ENCODE results near the gene ATF7.
"Not testable (repeated sequence)": the region's sequence is repeated elsewhere in the genome, so short reads cannot be mapped to it uniquely, and the experiment has no call there.

ATF7 gene

DNA sequence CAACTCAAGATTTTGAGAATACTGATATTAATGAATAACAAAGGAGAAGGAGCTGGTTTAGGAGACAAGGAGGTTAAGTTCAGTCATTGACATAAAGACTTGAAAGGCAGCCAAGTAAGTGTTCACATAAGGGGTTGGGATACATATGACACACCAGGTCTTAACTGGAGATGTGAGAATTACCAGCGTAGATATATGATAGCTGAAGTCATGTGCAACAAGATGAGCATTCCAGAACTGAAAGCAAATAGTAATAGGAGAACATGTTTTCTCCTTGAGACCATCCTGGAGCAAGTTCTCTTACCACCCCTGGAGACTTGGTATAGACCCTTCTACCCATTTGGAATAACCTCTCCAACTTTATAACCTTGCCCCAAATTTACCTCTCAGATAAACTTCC is 75.6 kb downstream of the ATF7 start (continued):
- TF ChIP-seq SP7 (tag by site-specific recombination; IDR thresholded peaks at IDR 0.05) = no peak
- no peak for TF ChIP-seq HIC1 (tag by site-specific recombination; IDR thresholded peaks at IDR 0.05)
- no peak for TF ChIP-seq ZNF37A (tag by site-specific recombination; IDR thresholded peaks at IDR 0.05)

GRCh38 chr12:53550131-53550530 is 76.1 kb downstream of the ATF7 start:
- POLR2A ChIA-PET = not testable (repeated sequence)
- TF ChIP-seq ZNF654 (tag by site-specific recombination; IDR thresholded peaks at IDR 0.05; ENCODE audit: low read depth) = peak; percentile 60
- 0 out of 2 replicates have a peak, but pooled peaks have one; percentile 68 for TF ChIP-seq ZNF138 (tag by site-specific recombination; IDR thresholded peaks at IDR 0.05; ENCODE audit: borderline replicate concordance)
- peak; percentile 97 for TF ChIP-seq ZNF518A (tag by site-specific recombination; conservative IDR thresholded peaks at IDR 0.05; ENCODE audit: low read depth)
- peak; percentile 64; the same call in 1 of the 2 replicates for TF ChIP-seq ZNF202 (tag by site-specific recombination; IDR thresholded peaks at IDR 0.05; ENCODE audit: borderline replicate concordance)
- peak; percentile 37; the same call in 1 of the 2 replicates for TF ChIP-seq ZNF121 (tag by site-specific recombination; IDR thresholded peaks at IDR 0.05)
- TF ChIP-seq, protein P1, sequence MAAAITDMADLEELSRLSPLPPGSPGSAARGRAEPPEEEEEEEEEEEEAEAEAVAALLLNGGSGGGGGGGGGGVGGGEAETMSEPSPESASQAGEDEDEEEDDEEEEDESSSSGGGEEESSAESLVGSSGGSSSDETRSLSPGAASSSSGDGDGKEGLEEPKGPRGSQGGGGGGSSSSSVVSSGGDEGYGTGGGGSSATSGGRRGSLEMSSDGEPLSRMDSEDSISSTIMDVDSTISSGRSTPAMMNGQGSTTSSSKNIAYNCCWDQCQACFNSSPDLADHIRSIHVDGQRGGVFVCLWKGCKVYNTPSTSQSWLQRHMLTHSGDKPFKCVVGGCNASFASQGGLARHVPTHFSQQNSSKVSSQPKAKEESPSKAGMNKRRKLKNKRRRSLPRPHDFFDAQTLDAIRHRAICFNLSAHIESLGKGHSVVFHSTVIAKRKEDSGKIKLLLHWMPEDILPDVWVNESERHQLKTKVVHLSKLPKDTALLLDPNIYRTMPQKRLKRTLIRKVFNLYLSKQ (tag by site-specific recombination; IDR thresholded peaks at IDR 0.05; ENCODE audit: borderline replicate concordance) = peak; percentile 93
- 0 out of 2 replicates have a peak, but pooled peaks have one; percentile 17 for TF ChIP-seq ZNF341 (tag by site-specific recombination; IDR thresholded peaks at IDR 0.05; ENCODE audit: low read depth)
- peak; percentile 68 for TF ChIP-seq ZNF629 (tag by site-specific recombination; IDR thresholded peaks at IDR 0.05)
- peak; percentile 72; the same call in 1 of the 2 replicates for TF ChIP-seq ZFP37 (tag by site-specific recombination; IDR thresholded peaks at IDR 0.05)
- peak; percentile 87; the same call in 1 of the 2 replicates for TF ChIP-seq ZNF292 (tag by site-specific recombination; IDR thresholded peaks at IDR 0.05; ENCODE audit: borderline replicate concordance, low read depth)
- TF ChIP-seq ZNF266 (tag by site-specific recombination; IDR thresholded peaks at IDR 0.05; ENCODE audit: low read depth) = peak; percentile 86
- TF ChIP-seq ZNF354C (tag by site-specific recombination; IDR thresholded peaks at IDR 0.05; ENCODE audit: borderline replicate concordance, low read depth) = peak; percentile 83
- TF ChIP-seq MZF1 (tag by site-specific recombination; IDR thresholded peaks at IDR 0.05; ENCODE audit: borderline replicate concordance) = peak; percentile 29; the same call in 1 of the 2 replicates
- TF ChIP-seq ZNF433 (tag by site-specific recombination; IDR thresholded peaks at IDR 0.05; ENCODE audit: low read depth) = peak; percentile 88
- TF ChIP-seq, protein P2, sequence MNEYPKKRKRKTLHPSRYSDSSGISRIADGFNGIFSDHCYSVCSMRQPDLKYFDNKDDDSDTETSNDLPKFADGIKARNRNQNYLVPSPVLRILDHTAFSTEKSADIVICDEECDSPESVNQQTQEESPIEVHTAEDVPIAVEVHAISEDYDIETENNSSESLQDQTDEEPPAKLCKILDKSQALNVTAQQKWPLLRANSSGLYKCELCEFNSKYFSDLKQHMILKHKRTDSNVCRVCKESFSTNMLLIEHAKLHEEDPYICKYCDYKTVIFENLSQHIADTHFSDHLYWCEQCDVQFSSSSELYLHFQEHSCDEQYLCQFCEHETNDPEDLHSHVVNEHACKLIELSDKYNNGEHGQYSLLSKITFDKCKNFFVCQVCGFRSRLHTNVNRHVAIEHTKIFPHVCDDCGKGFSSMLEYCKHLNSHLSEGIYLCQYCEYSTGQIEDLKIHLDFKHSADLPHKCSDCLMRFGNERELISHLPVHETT (tag by site-specific recombination; IDR thresholded peaks at IDR 0.05) = peak; percentile 49; the same call in 1 of the 2 replicates
- TF ChIP-seq ZNF19 (tag by site-specific recombination; IDR thresholded peaks at IDR 0.05; ENCODE audit: low read depth) = peak; percentile 62; the same call in 1 of the 2 replicates
- peak; percentile 86 for TF ChIP-seq ZBTB11 (tag by site-specific recombination; conservative IDR thresholded peaks at IDR 0.05; ENCODE audit: low read depth)
- peak; percentile 88 for TF ChIP-seq ZBTB8A (tag by site-specific recombination; IDR thresholded peaks at IDR 0.05)
- peak; percentile 81 for TF ChIP-seq ZNF510 (tag by site-specific recombination; IDR thresholded peaks at IDR 0.05; ENCODE audit: insufficient replicate concordance)

More at GRCh38 chr12:53550131-53550530, 76.1 kb downstream of the ATF7 start:
- not testable (repeated sequence) for H3K4me3 ChIP-seq (ENCODE audit: low read depth, low read length); H3K9me3 ChIP-seq (ENCODE audit: control insufficient read depth, insufficient read depth, low read depth, low read length); H3K27ac ChIP-seq (ENCODE audit: extremely low read depth, low read depth, low read length)
- peaks cover 9 to 16% of the 10 kb centered on the region in 2 experiments; a peak in 2 of 3 replicates for H3K36me3 ChIP-seq (ENCODE audit: control insufficient read depth in 2 of 2, insufficient read depth in 1 of 2, low read length in 2 of 2)
- peaks cover 13% of the 10 kb centered on the region for H3K4me1 ChIP-seq (ENCODE audit: control insufficient read depth, insufficient read depth, low read length)
- CTCF ChIA-PET = interaction anchor here (0.6 to 1.6 kb wide), 5 partner anchors 12 to 887 kb away, joined by 3 to 6 read pairs (median 3); no protein-coding TSS in a partner anchor

Measured in HEK293 (cell line).